Measurements from ENCODE around the gene PCDHA1.
A peak's percentile ranks its signal among the peaks of the same experiment; 100 is the strongest.
"Not testable (repeated sequence)": the region's sequence is repeated elsewhere in the genome, so short reads cannot be mapped to it uniquely, and the experiment has no call there.

PCDHA1 gene

DNA sequence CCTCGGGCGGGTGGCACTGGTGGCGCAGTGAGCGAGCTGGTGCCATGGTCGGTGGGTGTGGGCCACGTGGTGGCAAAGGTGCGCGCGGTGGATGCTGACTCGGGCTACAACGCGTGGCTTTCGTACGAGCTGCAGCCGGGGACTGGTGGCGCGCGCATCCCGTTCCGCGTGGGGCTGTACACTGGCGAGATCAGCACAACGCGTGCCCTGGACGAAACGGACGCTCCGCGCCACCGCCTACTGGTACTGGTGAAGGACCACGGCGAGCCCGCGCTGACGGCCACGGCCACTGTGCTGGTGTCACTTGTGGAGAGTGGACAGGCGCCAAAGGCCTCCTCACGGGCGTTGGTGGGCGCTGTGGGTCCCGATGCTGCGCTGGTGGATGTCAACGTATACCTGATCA lies 22.9 kb downstream of the PCDHA1 start:
- Histone ChIP-seq H2BK120ac (ENCODE audit: insufficient read depth, low read length, poor library complexity) (no peak overlapping the region), H3K79me1 (ENCODE audit: low read length) (peaks cover 2% of the 10 kb centered on the region), H3K4ac (ENCODE audit: low read depth, low read length) (no peak overlapping the region), H2BK12ac (ENCODE audit: low read length) (no peak overlapping the region), H2AFZ (ENCODE audit: insufficient read depth, low read length, poor library complexity) (no peak overlapping the region), H3K18ac (ENCODE audit: low read length) (no peak overlapping the region), H3K9ac (ENCODE audit: low read length) (no peak overlapping the region), H3K79me2 (ENCODE audit: control insufficient read depth, insufficient read depth, low read length, poor library complexity) (no peaks in the 10 kb centered on the region), H3K4me2 (ENCODE audit: low read length) (no peak overlapping the region), H4K91ac (ENCODE audit: low read depth, low read length) (no peak overlapping the region), H3K4me1 (ENCODE audit: control insufficient read depth in 1 of 2, insufficient read depth in 2 of 2, low read length in 2 of 2) (no peaks in the 10 kb centered on the region), H2BK5ac (ENCODE audit: low read depth, low read length, poor library complexity) (no peak overlapping the region), H3K4me3 (ENCODE audit: low read depth, low read length) (no peak overlapping the region), H2AK5ac (ENCODE audit: low read length) (no peak overlapping the region), H4K8ac (ENCODE audit: low read depth, low read length) (no peak overlapping the region), H3K14ac (ENCODE audit: low read length) (no peak overlapping the region), H3K9me3 (ENCODE audit: insufficient read depth, low read depth, low read length) (peaks cover 11% of the 10 kb centered on the region), H3K36me3 (ENCODE audit: control insufficient read depth in 1 of 2, insufficient read depth in 2 of 2, low read length in 2 of 2) (peaks cover 0 to 2% of the 10 kb centered on the region in 2 experiments), H4K12ac (ENCODE audit: low read depth, low read length) (no peak overlapping the region), H3K27me3 (ENCODE audit: insufficient read depth, low read length) (no peaks in the 10 kb centered on the region), H3K27ac (ENCODE audit: low read depth, low read length) (no peak overlapping the region), H3K23ac (ENCODE audit: low read length) (no peak overlapping the region)
- no peak for DNase-seq
- no CpG with 5 or more reads among the region's 43 CpGs for WGBS (ENCODE audit: extremely low coverage, insufficient coverage, insufficient read length)

DNA sequence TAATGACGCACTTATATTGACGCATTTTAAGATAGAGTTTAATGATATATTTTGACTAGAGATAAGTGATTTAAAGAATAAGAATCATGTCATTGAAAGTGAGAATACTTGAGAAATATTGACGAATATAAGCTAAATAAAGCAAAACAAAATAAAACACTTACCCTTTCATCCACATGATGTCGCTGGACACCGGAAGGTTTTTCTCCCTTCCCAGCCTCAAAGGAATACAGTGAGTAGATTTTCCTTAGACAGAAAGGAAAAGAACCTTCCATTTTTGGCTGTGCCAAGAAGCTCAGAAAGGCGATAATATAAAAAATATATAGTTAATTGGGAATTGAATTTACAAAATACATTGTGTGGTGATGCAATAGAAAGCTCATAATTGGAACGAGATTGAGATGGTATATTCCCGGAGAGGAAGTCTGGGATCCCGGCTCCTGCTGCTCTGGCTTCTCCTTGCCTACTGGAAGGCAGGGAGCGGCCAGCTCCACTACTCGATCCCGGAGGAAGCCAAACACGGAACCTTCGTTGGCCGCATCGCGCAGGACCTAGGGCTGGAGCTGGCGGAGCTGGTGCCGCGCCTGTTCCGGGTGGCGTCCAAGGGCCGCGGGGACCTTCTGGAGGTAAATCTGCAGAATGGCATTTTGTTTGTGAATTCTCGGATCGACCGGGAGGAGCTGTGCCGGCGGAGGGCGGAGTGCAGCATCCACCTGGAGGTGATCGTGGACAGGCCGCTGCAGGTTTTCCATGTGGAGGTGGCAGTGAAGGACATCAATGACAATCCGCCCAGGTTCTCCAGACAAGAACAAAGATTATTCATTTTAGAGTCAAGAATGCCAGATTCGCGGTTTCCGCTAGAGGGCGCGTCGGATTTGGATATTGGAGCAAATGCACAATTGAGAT lies 35.7 kb downstream of the PCDHA1 start, which contains the start of gene PCDHA5:
PCDHA5 (plus strand) TSS at position 239 of the 906 bp plus-strand sequence.
- H3K4me1 ChIP-seq (ENCODE audit: control insufficient read depth in 1 of 2, insufficient read depth in 2 of 2, low read length in 2 of 2), result no peaks in the 10 kb centered on the region
- DNase-seq, result peak in 1 of 2 donors; percentile 12
- H3K14ac ChIP-seq (ENCODE audit: low read length), result no peak within 1 kb of the TSS
- H3K9me3 ChIP-seq (ENCODE audit: insufficient read depth, low read depth, low read length), result peaks cover 3% of the 10 kb centered on the region
- no peak within 1 kb of the TSS for H3K4ac ChIP-seq (ENCODE audit: low read depth, low read length)
- H3K79me1 ChIP-seq (ENCODE audit: low read length), result no peaks in the 10 kb centered on the region
- H3K27ac ChIP-seq (ENCODE audit: low read depth, low read length), result no peak within 1 kb of the TSS
- H2AFZ ChIP-seq (ENCODE audit: insufficient read depth, low read length, poor library complexity), result no peak within 1 kb of the TSS
- WGBS (ENCODE audit: extremely low coverage, insufficient coverage, insufficient read length), result 100% methylated on average over 1 of the region's 39 CpGs
- H3K36me3 ChIP-seq (ENCODE audit: control insufficient read depth in 1 of 2, insufficient read depth in 2 of 2, low read length in 2 of 2), result peaks cover 7 to 8% of the 10 kb centered on the region in 2 experiments
- no peak within 1 kb of the TSS for H4K12ac ChIP-seq (ENCODE audit: low read depth, low read length)
- no peaks in the 10 kb centered on the region for H3K27me3 ChIP-seq (ENCODE audit: insufficient read depth, low read length)
- no peak within 1 kb of the TSS for H2BK12ac ChIP-seq (ENCODE audit: low read length)
- H3K18ac ChIP-seq (ENCODE audit: low read length), result no peak within 1 kb of the TSS
- no peak within 1 kb of the TSS for H2BK5ac ChIP-seq (ENCODE audit: low read depth, low read length, poor library complexity)
- no peak within 1 kb of the TSS for H2AK5ac ChIP-seq (ENCODE audit: low read length)
- no peak within 1 kb of the TSS for H3K4me3 ChIP-seq (ENCODE audit: low read depth, low read length)
- no peak within 1 kb of the TSS for H4K91ac ChIP-seq (ENCODE audit: low read depth, low read length)
- H3K79me2 ChIP-seq (ENCODE audit: control insufficient read depth, insufficient read depth, low read length, poor library complexity), result no peaks in the 10 kb centered on the region
- H3K9ac ChIP-seq (ENCODE audit: low read length), result no peak within 1 kb of the TSS
- no peak within 1 kb of the TSS for H3K4me2 ChIP-seq (ENCODE audit: low read length)
- H2BK120ac ChIP-seq (ENCODE audit: insufficient read depth, low read length, poor library complexity), result no peak within 1 kb of the TSS
- no peak within 1 kb of the TSS for H3K23ac ChIP-seq (ENCODE audit: low read length)
- H4K8ac ChIP-seq (ENCODE audit: low read depth, low read length), result no peak within 1 kb of the TSS

DNA sequence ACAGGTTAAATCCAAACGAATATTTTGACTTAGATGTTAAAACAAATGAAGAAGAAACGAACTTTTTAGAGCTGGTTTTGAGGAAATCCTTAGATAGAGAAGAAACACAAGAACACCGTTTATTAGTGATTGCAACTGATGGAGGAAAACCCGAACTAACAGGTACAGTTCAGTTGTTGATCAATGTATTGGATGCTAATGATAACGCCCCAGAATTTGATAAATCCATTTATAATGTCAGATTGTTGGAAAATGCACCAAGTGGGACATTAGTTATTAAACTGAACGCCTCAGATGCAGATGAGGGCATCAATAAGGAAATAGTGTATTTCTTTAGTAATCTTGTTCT lies 36.3 kb downstream of the PCDHA1 start:
- Histone ChIP-seq H3K27me3 (ENCODE audit: insufficient read depth, low read length) (no peaks in the 10 kb centered on the region), H2BK120ac (ENCODE audit: insufficient read depth, low read length, poor library complexity) (no peak overlapping the region), H3K14ac (ENCODE audit: low read length) (no peak overlapping the region), H4K91ac (ENCODE audit: low read depth, low read length) (no peak overlapping the region), H2BK5ac (ENCODE audit: low read depth, low read length, poor library complexity) (no peak overlapping the region), H3K36me3 (ENCODE audit: control insufficient read depth in 1 of 2, insufficient read depth in 2 of 2, low read length in 2 of 2) (peaks cover 7 to 8% of the 10 kb centered on the region in 2 experiments), H3K4me2 (ENCODE audit: low read length) (no peak overlapping the region), H3K23ac (ENCODE audit: low read length) (no peak overlapping the region), H2AFZ (ENCODE audit: insufficient read depth, low read length, poor library complexity) (no peak overlapping the region), H4K8ac (ENCODE audit: low read depth, low read length) (no peak overlapping the region), H3K79me1 (ENCODE audit: low read length) (no peaks in the 10 kb centered on the region), H3K4me1 (ENCODE audit: control insufficient read depth in 1 of 2, insufficient read depth in 2 of 2, low read length in 2 of 2) (no peaks in the 10 kb centered on the region), H3K9ac (ENCODE audit: low read length) (no peak overlapping the region), H4K12ac (ENCODE audit: low read depth, low read length) (no peak overlapping the region), H3K4ac (ENCODE audit: low read depth, low read length) (no peak overlapping the region), H3K9me3 (ENCODE audit: insufficient read depth, low read depth, low read length) (peaks cover 3% of the 10 kb centered on the region), H2AK5ac (ENCODE audit: low read length) (no peak overlapping the region), H3K18ac (ENCODE audit: low read length) (no peak overlapping the region), H3K79me2 (ENCODE audit: control insufficient read depth, insufficient read depth, low read length, poor library complexity) (no peaks in the 10 kb centered on the region), H2BK12ac (ENCODE audit: low read length) (no peak overlapping the region), H3K27ac (ENCODE audit: low read depth, low read length) (no peak overlapping the region), H3K4me3 (ENCODE audit: low read depth, low read length) (no peak overlapping the region)
- no CpG with 5 or more reads among the region's 6 CpGs for WGBS (ENCODE audit: extremely low coverage, insufficient coverage, insufficient read length)
- DNase-seq, result no peak

DNA sequence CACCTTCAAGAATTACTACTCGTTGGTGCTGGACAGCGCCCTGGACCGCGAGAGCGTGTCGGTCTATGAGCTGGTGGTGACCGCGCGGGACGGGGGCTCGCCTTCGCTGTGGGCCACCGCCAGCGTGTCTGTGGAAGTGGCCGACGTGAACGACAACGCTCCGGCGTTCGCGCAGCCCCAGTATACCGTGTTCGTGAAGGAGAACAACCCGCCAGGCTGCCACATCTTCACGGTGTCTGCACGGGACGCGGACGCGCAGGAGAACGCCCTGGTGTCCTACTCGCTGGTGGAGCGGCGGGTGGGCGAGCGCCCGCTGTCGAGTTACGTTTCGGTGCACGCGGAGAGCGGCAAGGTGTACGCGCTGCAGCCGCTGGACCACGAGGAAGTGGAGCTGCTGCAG lies 37.0 kb downstream of the PCDHA1 start:
- not testable (repeated sequence) for H2BK5ac ChIP-seq (ENCODE audit: low read depth, low read length, poor library complexity)

More for the DNA sequence above, 37.0 kb downstream of the PCDHA1 start:
- not testable (repeated sequence) for H3K79me1 ChIP-seq (ENCODE audit: low read length); H3K4me3 ChIP-seq (ENCODE audit: low read depth, low read length); H2BK12ac ChIP-seq (ENCODE audit: low read length); H2BK120ac ChIP-seq (ENCODE audit: insufficient read depth, low read length, poor library complexity); H2AFZ ChIP-seq (ENCODE audit: insufficient read depth, low read length, poor library complexity); H3K79me2 ChIP-seq (ENCODE audit: control insufficient read depth, insufficient read depth, low read length, poor library complexity); H3K36me3 ChIP-seq (ENCODE audit: control insufficient read depth in 1 of 2, insufficient read depth in 2 of 2, low read length in 2 of 2); H4K8ac ChIP-seq (ENCODE audit: low read depth, low read length); DNase-seq; H3K4ac ChIP-seq (ENCODE audit: low read depth, low read length); H3K23ac ChIP-seq (ENCODE audit: low read length); H4K91ac ChIP-seq (ENCODE audit: low read depth, low read length); H3K4me1 ChIP-seq (ENCODE audit: control insufficient read depth in 1 of 2, insufficient read depth in 2 of 2, low read length in 2 of 2); H2AK5ac ChIP-seq (ENCODE audit: low read length); H3K18ac ChIP-seq (ENCODE audit: low read length); H3K27ac ChIP-seq (ENCODE audit: low read depth, low read length); H3K4me2 ChIP-seq (ENCODE audit: low read length); H3K14ac ChIP-seq (ENCODE audit: low read length); H4K12ac ChIP-seq (ENCODE audit: low read depth, low read length); H3K27me3 ChIP-seq (ENCODE audit: insufficient read depth, low read length); H3K9me3 ChIP-seq (ENCODE audit: insufficient read depth, low read depth, low read length); H3K9ac ChIP-seq (ENCODE audit: low read length)
- no CpG with 5 or more reads among the region's 48 CpGs for WGBS (ENCODE audit: extremely low coverage, insufficient coverage, insufficient read length)

Measured in trophoblast cell (in vitro differentiated cells and primary cell).